GM18517 (cell line): Measurements from ENCODE around the gene PDZRN3.

Source experiments
- ATAC-seq: cut with Tn5 transposase; IDR thresholded peaks from one replicate; pipeline ENCODE4 v1.9.1; 2021; ENCODE audit warnings: mild to moderate bottlenecking, moderate library complexity; ENCODE audit not compliant: unreplicated experiment

The PDZRN3 gene

GRCh38 chr3:73498764-73499622, 125.7 kb downstream of the PDZRN3 start:
- no peak for ATAC-seq

- no peak for ATAC-seq
Measured at GRCh38 chr3:73497646-73498406, 126.9 kb downstream of the PDZRN3 start.

GRCh38 chr3:73493543-73494308, 131.0 kb downstream of the PDZRN3 start:
- no peak for ATAC-seq

- no peak for ATAC-seq
Measured at GRCh38 chr3:73492186-73492585, 132.6 kb downstream of the PDZRN3 start.

- no peak for ATAC-seq
Measured at GRCh38 chr3:73491287-73491662, 133.5 kb downstream of the PDZRN3 start.

GRCh38 chr3:73490453-73491286, 134.1 kb downstream of the PDZRN3 start:
- ATAC-seq = no peak

GRCh38 chr3:73485877-73486330, 138.8 kb downstream of the PDZRN3 start:
- no peak for ATAC-seq

- peak; percentile 87 for ATAC-seq
Measured at GRCh38 chr3:73484656-73485248, 140.0 kb downstream of the PDZRN3 start.

- ATAC-seq = no peak
Measured at GRCh38 chr3:73481888-73482287, 142.9 kb downstream of the PDZRN3 start.

GRCh38 chr3:73480187-73480672, 144.5 kb downstream of the PDZRN3 start:
- ATAC-seq = no peak

- ATAC-seq = no peak
Measured at GRCh38 chr3:73479325-73479724, 145.4 kb downstream of the PDZRN3 start.

GRCh38 chr3:73478858-73479257, 145.9 kb downstream of the PDZRN3 start:
- no peak for ATAC-seq

GRCh38 chr3:73475717-73476116, 149.0 kb downstream of the PDZRN3 start:
- no peak for ATAC-seq

- ATAC-seq = no peak
Measured at GRCh38 chr3:73475175-73475574, 149.6 kb downstream of the PDZRN3 start.

- no peak for ATAC-seq
Measured at GRCh38 chr3:73474619-73475018, 150.1 kb downstream of the PDZRN3 start.

GRCh38 chr3:73473898-73474416, 150.8 kb downstream of the PDZRN3 start:
- no peak for ATAC-seq

- no peak for ATAC-seq
Measured at GRCh38 chr3:73473181-73473897, 151.4 kb downstream of the PDZRN3 start.

- ATAC-seq = no peak
Measured at GRCh38 chr3:73471986-73472787, 152.6 kb downstream of the PDZRN3 start.
